ENCODE results near the gene GET4. TPM values are rescaled to one million over a fixed set of nuclear protein-coding genes. Genes with fewer than 3 reads are reported as not detected.

GET4 gene
- total RNA-seq, 1 experiment from 2014 or later, result 44.8 TPM

DNA sequence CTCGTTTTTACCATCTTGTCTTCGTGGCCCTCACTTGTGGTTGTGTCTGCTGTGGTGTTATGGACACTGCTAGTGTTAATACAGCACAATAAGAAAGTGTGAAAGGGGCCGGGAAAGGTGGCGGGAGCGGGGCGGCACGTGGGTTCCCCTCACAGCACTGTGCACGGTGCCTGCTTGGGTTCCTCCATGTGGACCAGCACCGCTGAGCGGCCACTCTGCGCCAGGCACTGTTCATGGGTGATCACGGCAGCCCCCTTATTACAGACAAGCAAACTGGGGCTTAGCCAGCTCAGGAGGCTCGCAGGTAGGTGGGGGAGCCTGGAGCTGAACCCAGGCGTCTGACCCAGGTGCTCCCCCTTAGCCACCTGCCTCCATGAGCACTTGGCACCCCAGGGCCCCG is 31.8 kb upstream of the GET4 start (continued):
- TF ChIP-seq ELF1 (IDR thresholded peaks at IDR 0.05; ENCODE audit: borderline replicate concordance, low read depth), result no peak
- TF ChIP-seq SP1 (IDR thresholded peaks at IDR 0.05; ENCODE audit: low read depth), result no peak
- TF ChIP-seq CTCF (IDR thresholded peaks at IDR 0.05 in 2 of 3, conservative IDR thresholded peaks at IDR 0.05 in 1 of 3; ENCODE audit: borderline replicate concordance in 1 of 3, insufficient read depth in 1 of 3, low read depth in 2 of 3, low read length in 2 of 3), result no peak
- TF ChIP-seq TCF7L2 (IDR thresholded peaks at IDR 0.05; ENCODE audit: borderline replicate concordance, extremely low read depth, insufficient read depth, insufficient read length), result no peak
- TF ChIP-seq, protein P1, sequence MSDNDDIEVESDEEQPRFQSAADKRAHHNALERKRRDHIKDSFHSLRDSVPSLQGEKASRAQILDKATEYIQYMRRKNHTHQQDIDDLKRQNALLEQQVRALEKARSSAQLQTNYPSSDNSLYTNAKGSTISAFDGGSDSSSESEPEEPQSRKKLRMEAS (IDR thresholded peaks at IDR 0.05), result no peak
- no peak for TF ChIP-seq RAD21 (IDR thresholded peaks at IDR 0.05; ENCODE audit: low read depth)
- no peak for TF ChIP-seq JUND (IDR thresholded peaks at IDR 0.05)
- TF ChIP-seq SIN3A (IDR thresholded peaks at IDR 0.05; ENCODE audit: low read depth), result no peak
- TF ChIP-seq EGR1 (IDR thresholded peaks at IDR 0.05; ENCODE audit: low read depth), result no peak
- no peak for TF ChIP-seq POLR2A (IDR thresholded peaks at IDR 0.05; ENCODE audit: borderline replicate concordance, extremely low read depth, insufficient read depth, insufficient read length)
- no peak for TF ChIP-seq ZBTB33 (IDR thresholded peaks at IDR 0.05; ENCODE audit: extremely low read depth, insufficient replicate concordance, low read length)

- no peak for ATAC-seq
- RAD21 ChIA-PET (ENCODE audit: low non-redundant PET in 1 of 2, low total read pairs in 2 of 2, uncharacterized antibody in 2 of 2, unreplicated experiment in 2 of 2), result no interaction called here
- POLR2A ChIA-PET, result no interaction called here
- Histone ChIP-seq H4K20me1 (ENCODE audit: insufficient read depth) (no peaks in the 10 kb centered on the region), H3K9me2 (ENCODE audit: insufficient read depth) (no peaks in the 10 kb centered on the region), H3K9me3 (ENCODE audit: control insufficient read depth in 1 of 2, insufficient read depth in 1 of 2, low read depth in 1 of 2, low read length in 2 of 2) (no peaks in the 10 kb centered on the region), H3K27me3 (ENCODE audit: insufficient read depth, low read length) (no peaks in the 10 kb centered on the region), H3K4me2 (ENCODE audit: low read length) (no peak overlapping the region), H3K36me3 (ENCODE audit: control insufficient read depth in 1 of 2, insufficient read depth in 2 of 2, low read length in 2 of 2) (peaks cover 23 to 47% of the 10 kb centered on the region in 2 experiments; a peak in 3 of 4 replicates), H3K4me1 (ENCODE audit: control insufficient read depth in 1 of 2, insufficient read depth in 2 of 2, low read length in 2 of 2) (peaks cover 6 to 16% of the 10 kb centered on the region in 2 experiments; a peak in 3 of 4 replicates), H3K4me3 (replicated peaks in 1 of 2; ENCODE audit: low read depth in 1 of 2, low read length in 2 of 2) (no peak overlapping the region), H3K79me2 (ENCODE audit: insufficient read depth, low read length) (peaks cover 67% of the 10 kb centered on the region), H3K9ac (ENCODE audit: low read length) (no peak overlapping the region), H3K27ac (ENCODE audit: low read depth, low read length) (no peak overlapping the region), H2AFZ (ENCODE audit: low read depth, low read length, poor library complexity, severe bottlenecking) (no peak overlapping the region)
- CTCF ChIA-PET, result interaction anchor here (0.8 to 1.7 kb wide), 2 partner anchors 8 to 28 kb away, joined by 3 to 5 read pairs; no protein-coding TSS in a partner anchor
- intact Hi-C loops (cut with micrococcal nuclease), result no loop called here
- no peak for TF ChIP-seq ZBTB33 (IDR thresholded peaks at IDR 0.05; ENCODE audit: extremely low read depth, insufficient replicate concordance, low read length)
- no peak for DNase-seq (ENCODE audit: low read depth, low spot score)
- no TSS peak for BruUV-seq (replicated peaks)
Observed at GRCh38 chr7:845091-845490, 31.3 kb upstream of the GET4 start.
